GM12878 (cell line): ENCODE results near the gene TRAF2. TPM values are rescaled to one million over a fixed set of nuclear protein-coding genes. Genes with fewer than 3 reads are reported as not detected.

Source experiments
- ATAC-seq: fragments of 200-7000 bp; cut with Tn5 transposase; 3 replicates; pipeline ENCODE4 v1.9.1; 2020; ENCODE audit warnings: mild to moderate bottlenecking, moderate library complexity
- BruUV-seq: library from RNA; stranded (reverse); fragments of 400-500 nt; replicated peaks from 2 replicates; lab custom pipeline; 2021; lab: Mats Ljungman, UMichigan
- CTCF ChIA-PET: fragments of 300-600 bp; sonication (Branson Sonifier 250); formaldehyde crosslinking; extraction: SDS; loops from one replicate; lab custom pipeline; 2021; ENCODE audit warnings: inconsistent platforms; lab: Yijun Ruan, JAX
- POLR2A ChIA-PET: fragments of 350-600 bp; formaldehyde crosslinking; extraction: SDS; loops from one replicate; lab custom pipeline; 2021; ENCODE audit warnings: inconsistent platforms; lab: Charles Lee
- RAD21 ChIA-PET: fragments of 300-600 bp; sonication (Branson Sonifier 250); formaldehyde crosslinking; loops from one replicate; lab custom pipeline; 2023; ENCODE audit warnings: antibody characterized with exemption; ENCODE audit not compliant: unreplicated experiment; lab: Charles Lee
- SMC1A ChIA-PET: fragments of 300-600 bp; sonication (Branson Sonifier 250); formaldehyde crosslinking; loops from one replicate; lab custom pipeline; 2023; ENCODE audit not compliant: unreplicated experiment, uncharacterized antibody; lab: Charles Lee
- DNase-seq: peaks from one replicate; pipeline ENCODE4 v3.0.0-alpha.2; 2011; ENCODE audit warnings: low read depth, low spot score
- FAIRE-seq: peaks from 3 replicates; lab custom pipeline; 2011; peaks lifted over from hg19 to GRCh38; lab: Jason Lieb, UNC
- H2AFZ ChIP-seq: 2 replicates; pipeline ENCODE4 v1.6.0; 2011; ENCODE audit warnings: low read depth, low read length, control low read depth; ENCODE audit not compliant: control insufficient read depth
- H3K27ac ChIP-seq: 2 replicates; pipeline ENCODE4 v1.5.1; 2011; ENCODE audit warnings: control low read depth; ENCODE audit not compliant: control insufficient read depth, insufficient read depth
- H3K27me3 ChIP-seq, 2 experiments: replicated peaks in 1 of 2; 2 replicates each; pipeline versions ENCODE4 v1.6.0 to v1.6.1; 2011; ENCODE audit warnings: low read length in 1 of 2; ENCODE audit not compliant: control insufficient read depth in 2 of 2, insufficient read depth in 2 of 2
- H3K36me3 ChIP-seq, 2 experiments: 2 replicates each; pipeline ENCODE4 v1.5.1; 2011; ENCODE audit warnings: low read length in 1 of 2; ENCODE audit not compliant: control insufficient read depth in 2 of 2, insufficient read depth in 2 of 2
- H3K4me1 ChIP-seq: 2 replicates; pipeline ENCODE4 v1.6.1; 2011; ENCODE audit warnings: mild to moderate bottlenecking, low read length, moderate library complexity, mixed read lengths; ENCODE audit not compliant: control insufficient read depth, insufficient read depth
- H3K4me2 ChIP-seq: 2 replicates; pipeline ENCODE4 v1.6.0; 2011; ENCODE audit warnings: control low read depth; ENCODE audit not compliant: control insufficient read depth, insufficient read depth
- H3K4me3 ChIP-seq: fragments of 200-600 bp; sonication (generic); 2 replicates; pipeline ENCODE4 v1.5.1; 2016
- H3K79me2 ChIP-seq: 2 replicates; pipeline ENCODE4 v1.6.0; 2011; ENCODE audit warnings: low read length; ENCODE audit not compliant: control insufficient read depth, insufficient read depth
- H3K9ac ChIP-seq: 2 replicates; pipeline ENCODE4 v1.8.0; 2011; ENCODE audit warnings: low read length, control low read depth, mixed read lengths; ENCODE audit not compliant: control insufficient read depth, insufficient read depth
- H3K9me3 ChIP-seq: replicated peaks from 3 replicates; pipeline ENCODE4 v1.5.1; 2011; ENCODE audit warnings: mild to moderate bottlenecking, low read length; ENCODE audit not compliant: control insufficient read depth, insufficient read depth
- H4K20me1 ChIP-seq: 2 replicates; pipeline ENCODE4 v1.6.0; 2011; ENCODE audit not compliant: control insufficient read depth, insufficient read depth
- EP300 ChIP-seq, 2 experiments: fragments of 150-350 bp in 1 of 2; IDR thresholded peaks; 2 replicates each; pipeline ENCODE4 v1.6.1; 2011 to 2012; ENCODE audit warnings: low read depth in 2 of 2, low read length in 2 of 2, borderline replicate concordance in 1 of 2, improper control_type of control experiment in 1 of 2, inconsistent platforms in 1 of 2; ENCODE audit not compliant: control insufficient read depth in 1 of 2
- ESRRA ChIP-seq: IDR thresholded peaks from 2 replicates; pipeline ENCODE4 v1.6.1; 2012; ENCODE audit warnings: mild to moderate bottlenecking, low read length, improper control_type of control experiment
- ETV6 ChIP-seq, 2 experiments: fragments of 450-650 bp in 1 of 2; IDR thresholded peaks in 1 of 2; conservative IDR thresholded peaks in 1 of 2; 2 replicates each; pipeline ENCODE4 v1.6.1; 2014; ENCODE audit warnings: antibody characterized with exemption in 1 of 2, borderline replicate concordance in 1 of 2, low read depth in 1 of 2, mild to moderate bottlenecking in 1 of 2, moderate library complexity in 1 of 2
- FOXM1 ChIP-seq: IDR thresholded peaks from 2 replicates; pipeline ENCODE4 v1.6.1; 2012; ENCODE audit warnings: low read depth, mild to moderate bottlenecking, inconsistent platforms, low read length, moderate library complexity
- JUND ChIP-seq: IDR thresholded peaks from 2 replicates; pipeline ENCODE4 v1.6.1; 2012; ENCODE audit warnings: low read depth, mild to moderate bottlenecking, low read length, improper control_type of control experiment, moderate library complexity
- MXI1 ChIP-seq: fragments of 150-350 bp; IDR thresholded peaks from 2 replicates; pipeline ENCODE4 v1.6.1; 2011; ENCODE audit warnings: low read depth, mild to moderate bottlenecking, inconsistent platforms, low read length, improper control_type of control experiment
- POLR2AphosphoS5 ChIP-seq: IDR thresholded peaks from 2 replicates; pipeline ENCODE4 v1.6.1; 2011; ENCODE audit warnings: mild to moderate bottlenecking, low read length, inconsistent platforms
- RUNX3 ChIP-seq: IDR thresholded peaks from 2 replicates; pipeline ENCODE4 v1.6.1; 2012; ENCODE audit warnings: low read length, inconsistent platforms
- SMAD5 ChIP-seq: IDR thresholded peaks from 2 replicates; pipeline ENCODE4 v1.6.1; 2016; ENCODE audit warnings: antibody characterized with exemption, low read depth
- SMC3 ChIP-seq: IDR thresholded peaks from 2 replicates; pipeline ENCODE4 v1.6.1; 2011; ENCODE audit warnings: low read length, improper control_type of control experiment, borderline replicate concordance
- SRF ChIP-seq, 2 experiments: IDR thresholded peaks; 2 replicates each; pipeline ENCODE4 v1.6.1; 2011; ENCODE audit warnings: low read depth in 2 of 2, low read length in 2 of 2, mild to moderate bottlenecking in 1 of 2, moderate library complexity in 1 of 2
- STAT3 ChIP-seq: IDR thresholded peaks from 2 replicates; pipeline ENCODE4 v1.6.1; 2011; ENCODE audit warnings: low read depth, low read length, improper control_type of control experiment
- TCF12 ChIP-seq: IDR thresholded peaks from 2 replicates; pipeline ENCODE4 v1.6.1; 2011; ENCODE audit warnings: low read depth, mild to moderate bottlenecking, low read length
- TCF3 ChIP-seq: IDR thresholded peaks from 2 replicates; pipeline ENCODE4 v1.6.1; 2012; ENCODE audit warnings: low read depth, mild to moderate bottlenecking, low read length, borderline replicate concordance; ENCODE audit not compliant: insufficient read depth
- YY1 ChIP-seq: IDR thresholded peaks from 2 replicates; pipeline ENCODE4 v1.6.1; 2011; ENCODE audit warnings: low read depth, mild to moderate bottlenecking, low read length
- WGBS: methylation state at CpG from one replicate; pipeline ENCODE4 v1.1.6; 2016; ENCODE audit warnings: low lambda C conversion rate; ENCODE audit not compliant: insufficient replicate concordance, insufficient coverage; ENCODE audit errors: missing lambda C conversion rate; 5-methylcytosine and 5-hydroxymethylcytosine counted together
- in situ Hi-C: fragments of 300-500 bp; cut with MboI; formaldehyde crosslinking; loops from 9 replicates; pipeline ENCODE4 v1.14.3; 2018; ENCODE audit warnings: mixed read lengths
- intact Hi-C: fragments of 100-400 bp; cut with micrococcal nuclease; formaldehyde crosslinking; loops from one replicate; pipeline ENCODE4 v1.14.2; 2022; ENCODE audit not compliant: unreplicated experiment
- polyA plus RNA-seq, 11 experiments: library from polyadenylated mRNA; depleted of rRNA in 4 of 11; unstranded in 6 of 11; stranded (reverse) in 5 of 11; fragments of >200 nt; fragmentation: Nextera tagmentation in 4 of 11; fragmentation: Illumina TruSeq in 1 of 11; extraction: Ambion mirVana in 4 of 11; extraction: Trizol in 1 of 11; gene quantifications; 1 replicate in 1 of 11; 2 replicates in 10 of 11; pipeline versions ENCODE4 v1.2.1 to v1.2.3, GENCODE V29; 2011 to 2016; ENCODE audit warnings: inconsistent platforms in 2 of 11, missing spikeins in 2 of 11, low read depth in 1 of 11
- total RNA-seq, 4 experiments: library from RNA; depleted of rRNA in 3 of 4; stranded (reverse); fragments of >200 nt in 3 of 4; fragmentation: Illumina TruSeq in 1 of 4; extraction: Trizol in 1 of 4; gene quantifications; 2 replicates each; pipeline versions ENCODE4 v1.2.1 to v1.2.3, GENCODE V29; 2013 to 2021

Gene TRAF2
- total and polyA plus RNA-seq, 10 of the 15 experiments (the other 5 are each of a cell fraction or from before 2014, with no cell fraction given), result 0.34 to 39.5 (median 18.7) TPM

DNA sequence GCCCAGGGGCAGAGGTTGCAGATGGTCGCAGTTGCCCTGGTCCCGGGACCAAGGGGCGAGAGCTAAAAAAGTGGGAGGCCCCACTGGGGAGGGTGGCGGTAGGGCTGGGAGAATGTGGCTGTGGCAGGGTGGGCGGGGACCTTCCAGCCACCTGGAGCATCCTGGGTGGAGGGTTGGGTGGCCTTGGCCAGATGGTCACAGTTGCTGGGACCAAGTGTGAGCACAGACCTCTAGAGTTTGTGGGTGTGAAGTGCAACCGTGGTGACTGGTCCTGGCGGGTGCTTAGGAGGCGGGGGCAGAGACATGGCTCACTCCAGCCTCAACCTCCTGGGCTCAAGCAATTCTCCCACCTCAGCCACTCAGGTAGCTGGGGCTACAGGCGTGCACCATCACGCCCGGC, 5.7 kb upstream of the TRAF2 start:
- no peaks in the 10 kb centered on the region for H3K36me3 ChIP-seq
- ChIA-PET SMC1A (no interaction called here), RAD21 (interaction anchor here (2.0 kb wide), 1 partner anchor 11 kb away, joined by 8 read pairs; no protein-coding TSS in a partner anchor), POLR2A (interaction anchor here (0.6 to 4.6 kb wide), 6 partner anchors 8 to 95 kb away, joined by 4 to 41 read pairs (median 6); no protein-coding TSS in a partner anchor), CTCF (interaction anchor here (0.6 to 3.1 kb wide), 7 partner anchors 12 to 155 kb away, joined by 3 to 16 read pairs (median 9); no protein-coding TSS in a partner anchor)
- no peak overlapping the region for H3K4me3 ChIP-seq
- no peak for TF ChIP-seq FOXM1
- 0 out of 2 replicates have a peak, but pooled peaks have one; percentile 27 for TF ChIP-seq TCF12
- TF ChIP-seq JUND, result no peak
- 0 out of 2 replicates have a peak, but pooled peaks have one; percentile 39 for TF ChIP-seq TCF3
- TF ChIP-seq SMC3, result no peak
- no peak for DNase-seq
- peaks cover 8% of the 10 kb centered on the region for H3K79me2 ChIP-seq
- peaks cover 40% of the 10 kb centered on the region for H3K4me1 ChIP-seq
- no peaks in the 10 kb centered on the region for H4K20me1 ChIP-seq
- BruUV-seq, result no TSS peak
- H3K9me3 ChIP-seq, result no peaks in the 10 kb centered on the region
- intact Hi-C loops (loop anchor here (5.0 to 10.0 kb wide), 2 partner anchors 33 to 76 kb away; partner anchors contain the start of genes PHPT1 and RABL6), in situ Hi-C loops (no loop called here)
- H3K4me2 ChIP-seq, result no peak overlapping the region
- H3K9ac ChIP-seq, result no peak overlapping the region
- ATAC-seq, result peak; percentile 4; the same call in 1 of the 3 replicates
- 65% methylated on average over 11 of the region's 11 CpGs for WGBS
- no peak overlapping the region for H3K27ac ChIP-seq
- FAIRE-seq, result no peak
- H3K27me3 ChIP-seq, result no peaks in the 10 kb centered on the region
- no peak overlapping the region for H2AFZ ChIP-seq

DNA sequence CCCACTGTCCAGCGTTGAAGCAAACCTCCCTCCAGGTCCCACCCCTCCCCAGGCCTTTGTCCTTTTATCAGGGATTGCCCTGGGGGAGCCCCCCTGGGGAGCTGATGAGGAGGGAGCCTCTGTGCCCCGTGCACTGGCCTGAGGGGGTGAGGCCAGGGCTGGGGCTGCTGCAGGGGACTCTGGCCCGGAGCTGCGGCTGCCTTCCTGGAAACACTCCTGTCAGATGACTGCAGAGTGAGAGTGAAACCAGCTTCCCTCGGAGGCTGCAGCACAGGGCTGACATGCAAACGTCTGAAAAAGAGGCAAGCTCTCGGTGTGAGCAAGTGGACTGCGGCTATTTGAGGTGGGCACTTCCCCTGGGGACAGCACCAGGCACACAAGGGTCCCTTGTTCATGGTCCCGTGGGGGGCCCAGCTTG, 4.6 kb upstream of the TRAF2 start:
- H2AFZ ChIP-seq, result peak overlapping the region; percentile 72
- H3K9ac ChIP-seq, result peak overlapping the region; percentile 67
- peak overlapping the region; percentile 90 for H3K4me2 ChIP-seq
- POLR2A ChIA-PET, result interaction anchor here (0.8 to 4.6 kb wide), 11 partner anchors 9 to 268 kb away, joined by 3 to 41 read pairs (median 4); partner anchors contain the start of genes RABL6 and SAPCD2
- H4K20me1 ChIP-seq, result no peaks in the 10 kb centered on the region
- peak; percentile 40 for DNase-seq
- intact Hi-C loops (loop anchor here (5.0 to 10.0 kb wide), 2 partner anchors 34 to 77 kb away; partner anchors contain the start of genes PHPT1 and RABL6), in situ Hi-C loops (no loop called here)
- peaks cover 14% of the 10 kb centered on the region for H3K79me2 ChIP-seq
- no peaks in the 10 kb centered on the region for H3K36me3 ChIP-seq
- peak; percentile 71 for FAIRE-seq
- CTCF ChIA-PET, result interaction anchor here (1.1 to 6.9 kb wide), 9 partner anchors 13 to 154 kb away, joined by 3 to 46 read pairs (median 9); partner anchors contain the start of gene AJM1
- RAD21 ChIA-PET, result interaction anchor here (0.6 to 2.0 kb wide), 8 partner anchors 12 to 188 kb away, joined by 3 to 23 read pairs (median 4); partner anchors contain the start of genes AJM1, FUT7 and SAPCD2
- 0% methylated on average over 9 of the region's 9 CpGs for WGBS
- no TSS peak for BruUV-seq
- H3K27me3 ChIP-seq, result no peaks in the 10 kb centered on the region
- ATAC-seq, result peak; percentile 43
- H3K4me3 ChIP-seq, result peak overlapping the region; percentile 64; the same call in 1 of the 2 replicates
- H3K4me1 ChIP-seq, result peaks cover 40% of the 10 kb centered on the region
- no peaks in the 10 kb centered on the region for H3K9me3 ChIP-seq
- SMC1A ChIA-PET, result interaction anchor here (0.8 to 8.0 kb wide), 7 partner anchors 10 to 71 kb away, joined by 3 to 70 read pairs (median 4); partner anchors contain the start of gene AJM1
- peak overlapping the region; percentile 85 for H3K27ac ChIP-seq
- TF ChIP-seq ESRRA, result no peak
- TF ChIP-seq SMAD5, result no peak
- TF ChIP-seq FOXM1, result no peak
- no peak for TF ChIP-seq SRF (IDR thresholded peaks at IDR 0.05; ENCODE audit: low read depth in 2 of 2, low read length in 2 of 2)
- TF ChIP-seq ETV6 (conservative IDR thresholded peaks at IDR 0.05 in 1 of 2, IDR thresholded peaks at IDR 0.05 in 1 of 2; ENCODE audit: borderline replicate concordance in 1 of 2, low read depth in 1 of 2), result peak in 1 of 2 experiments; percentile 71; a peak in 2 of 4 replicates
- TF ChIP-seq EP300 (IDR thresholded peaks at IDR 0.05; ENCODE audit: borderline replicate concordance in 1 of 2, control insufficient read depth in 1 of 2, low read depth in 2 of 2, low read length in 2 of 2), result no peak
- no peak for TF ChIP-seq MXI1
- TF ChIP-seq JUND, result no peak
- TF ChIP-seq YY1, result no peak
- no peak for TF ChIP-seq STAT3
- peak; percentile 16; the same call in 1 of the 2 replicates for TF ChIP-seq POLR2AphosphoS5
- no peak for TF ChIP-seq RUNX3
